ENCODE measurements around the gene TRAPPC1. TPM values are rescaled to one million over a fixed set of nuclear protein-coding genes. Genes with fewer than 3 reads are reported as not detected.

The TRAPPC1 gene
- total RNA-seq, 4 donors from 2014 or later, result 42.7 to 70.9 (median 68.8) TPM

- in situ Hi-C loops (cut with MboI; ENCODE audit: low pct_ligation_motif_present in 1 of 4, low pct_unique_long_range_greater_than_20kb in 1 of 4, low sequenced_read_pairs in 3 of 4) (no loop called here), intact Hi-C loops (cut with DNase I; ENCODE audit: low total_unique reads) (no loop called here)
- Histone ChIP-seq H3K9me3 (no peaks in the 10 kb centered on the region), H3K27ac (peak within 1 kb of the TSS; percentile 86 to 97 (median 92)), H3K27me3 (no peaks in the 10 kb centered on the region), H3K4me1 (peaks cover 6 to 27% (median 20%) of the 10 kb centered on the region in 4 donors), H3K36me3 (peaks cover 0 to 3% (median 0%) of the 10 kb centered on the region in 4 donors), H3K4me3 (peak within 1 kb of the TSS; percentile 35 to 61 (median 48))
- peak in 2 of 3 donors; percentile 37 to 69 for TF ChIP-seq POLR2AphosphoS5 (IDR thresholded peaks at IDR 0.05)
- TF ChIP-seq EP300 (IDR thresholded peaks at IDR 0.05; ENCODE audit: low read depth), result no peak
- TF ChIP-seq POLR2A (IDR thresholded peaks at IDR 0.05), result peak; percentile 20
- TF ChIP-seq CTCF (IDR thresholded peaks at IDR 0.05), result no peak
- WGBS, 2 donors (ENCODE audit: low coverage in 1 of 2), result 1% methylated on average over 90 of the region's 100 CpGs; no CpG with 5 or more reads in 1 of the 2 donors
- DNase-seq, result peak; percentile 94
These were observed 15.9 kb downstream of the TRAPPC1 start, which contains the start of gene RNF227 for GRCh38 chr17:7915611-7916384. Gene RNF227 (minus strand): TSS chr17:7916289. CDS start chr17:7916195, 94 bp downstream.

GRCh38 chr17:7915179-7915610 lies 16.6 kb downstream of the TRAPPC1 start:
- TF ChIP-seq POLR2A (IDR thresholded peaks at IDR 0.05) (no peak), POLR2AphosphoS5 (IDR thresholded peaks at IDR 0.05) (no peak), EP300 (IDR thresholded peaks at IDR 0.05; ENCODE audit: low read depth) (no peak), CTCF (IDR thresholded peaks at IDR 0.05) (no peak)
- Histone ChIP-seq H3K4me1 (peaks cover 6 to 27% (median 20%) of the 10 kb centered on the region in 4 donors), H3K4me3 (peak overlapping the region; percentile 17 to 61 (median 48)), H3K27me3 (no peaks in the 10 kb centered on the region), H3K36me3 (peaks cover 0 to 8% (median 2%) of the 10 kb centered on the region in 4 donors), H3K9me3 (no peaks in the 10 kb centered on the region), H3K27ac (peak overlapping the region; percentile 86 to 97 (median 92))
- peak; percentile 29 for DNase-seq
- in situ Hi-C loops (cut with MboI; ENCODE audit: low pct_ligation_motif_present in 1 of 4, low pct_unique_long_range_greater_than_20kb in 1 of 4, low sequenced_read_pairs in 3 of 4), result no loop called here
- 2 to 5% methylated on average over 4 to 15 of the region's 15 CpGs for WGBS, 2 donors (ENCODE audit: low coverage in 1 of 2)
- intact Hi-C loops (cut with DNase I; ENCODE audit: low total_unique reads), result no loop called here

GRCh38 chr17:7912927-7913524 lies 18.7 kb downstream of the TRAPPC1 start:
- H3K27ac ChIP-seq, result peak overlapping the region in 1 of 4 donors; percentile 34
- H3K9me3 ChIP-seq, result no peaks in the 10 kb centered on the region
- peaks cover 6 to 27% (median 20%) of the 10 kb centered on the region in 4 donors for H3K4me1 ChIP-seq
- H3K36me3 ChIP-seq, result peaks cover 0 to 10% (median 4%) of the 10 kb centered on the region in 4 donors
- 0 to 38% methylated on average over 1 to 3 of the region's 3 CpGs for WGBS, 2 donors (ENCODE audit: low coverage in 1 of 2)
- DNase-seq, result no peak
- no peaks in the 10 kb centered on the region for H3K27me3 ChIP-seq
- in situ Hi-C loops (cut with MboI; ENCODE audit: low pct_ligation_motif_present in 1 of 4, low pct_unique_long_range_greater_than_20kb in 1 of 4, low sequenced_read_pairs in 3 of 4) (loop anchor here in 2 of 4 donors (5.0 kb wide), 2 partner anchors 74 to 129 kb away; no protein-coding TSS in a partner anchor), intact Hi-C loops (cut with DNase I; ENCODE audit: low total_unique reads) (loop anchor here (2.0 kb wide), 1 partner anchor 76 kb away; no protein-coding TSS in a partner anchor)
- TF ChIP-seq CTCF (IDR thresholded peaks at IDR 0.05) (peak; percentile 63 to 78 (median 72)), POLR2AphosphoS5 (IDR thresholded peaks at IDR 0.05) (no peak)
- H3K4me3 ChIP-seq, result no peak overlapping the region

GRCh38 chr17:7911116-7911515 lies 20.6 kb downstream of the TRAPPC1 start:
- H3K9me3 ChIP-seq, result no peaks in the 10 kb centered on the region
- no peak for DNase-seq
- intact Hi-C loops (cut with DNase I; ENCODE audit: low total_unique reads), result no loop called here
- no peak overlapping the region for H3K4me3 ChIP-seq
- peaks cover 6 to 20% (median 13%) of the 10 kb centered on the region in 4 donors for H3K4me1 ChIP-seq
- TF ChIP-seq POLR2AphosphoS5 (IDR thresholded peaks at IDR 0.05) (no peak), EP300 (IDR thresholded peaks at IDR 0.05; ENCODE audit: low read depth) (no peak), CTCF (IDR thresholded peaks at IDR 0.05) (no peak), POLR2A (IDR thresholded peaks at IDR 0.05) (no peak)
- peaks cover 0 to 27% (median 12%) of the 10 kb centered on the region in 4 donors for H3K36me3 ChIP-seq
- 63 to 78% methylated on average over 5 to 9 of the region's 9 CpGs for WGBS, 2 donors (ENCODE audit: low coverage in 1 of 2)
- no peaks in the 10 kb centered on the region for H3K27me3 ChIP-seq
- H3K27ac ChIP-seq, result no peak overlapping the region
- in situ Hi-C loops (cut with MboI; ENCODE audit: low pct_ligation_motif_present in 1 of 4, low pct_unique_long_range_greater_than_20kb in 1 of 4, low sequenced_read_pairs in 3 of 4), result loop anchor here in 2 of 4 donors (5.0 kb wide), 2 partner anchors 76 to 131 kb away; no protein-coding TSS in a partner anchor
